HepG2 (cell line): ENCODE results near the gene MADCAM1. TPM values are rescaled to one million over a fixed set of nuclear protein-coding genes. Genes with fewer than 3 reads are reported as not detected.

Source experiments
- ATAC-seq: fragments of 200-7000 bp; cut with Tn5 transposase; 3 replicates; pipeline ENCODE4 v1.9.1; 2020; ENCODE audit warnings: mild to moderate bottlenecking, moderate library complexity
- BruUV-seq: library from RNA; stranded (reverse); fragments of 400-500 nt; replicated peaks from 2 replicates; lab custom pipeline; 2021; lab: Mats Ljungman, UMichigan
- CTCF ChIA-PET: fragments of 300-600 bp; formaldehyde crosslinking; extraction: SDS; loops from one replicate; lab custom pipeline; 2021; ENCODE audit warnings: low total read pairs, inconsistent platforms, low intra/inter-chr PET ratio; lab: Yijun Ruan, JAX
- POLR2A ChIA-PET: fragments of 350-600 bp; sonication (Branson Sonifier 250); formaldehyde crosslinking; loops from one replicate; lab custom pipeline; 2020; ENCODE audit warnings: antibody characterized with exemption, inconsistent platforms; lab: Yijun Ruan, JAX
- DNase-seq: peaks from one replicate; pipeline ENCODE4 v3.0.0-alpha.2; 2015; ENCODE audit warnings: low spot score
- FAIRE-seq: peaks from 3 replicates; lab custom pipeline; 2011; peaks lifted over from hg19 to GRCh38; lab: Jason Lieb, UNC
- H2AFZ ChIP-seq: one replicate; pipeline ENCODE4 v1.6.1; 2011; ENCODE audit warnings: low read length, inconsistent platforms
- H3K27ac ChIP-seq: fragments of 300-600 bp; 3 replicates; pipeline ENCODE4 v1.8.0; 2011; ENCODE audit warnings: mixed run types, mild to moderate bottlenecking, mixed read lengths, low read length, inconsistent platforms; ENCODE audit not compliant: insufficient read depth; ENCODE audit errors: extremely low read length
- H3K27me3 ChIP-seq, 2 experiments: fragments of 200-600 bp in 1 of 2; 2 replicates in 1 of 2; 3 replicates in 1 of 2; pipeline versions ENCODE4 v1.6.0 to v1.8.0; 2011; ENCODE audit warnings: low read length in 2 of 2, mild to moderate bottlenecking in 2 of 2, moderate library complexity in 2 of 2, inconsistent platforms in 1 of 2; ENCODE audit not compliant: insufficient read depth in 2 of 2, control insufficient read depth in 1 of 2
- H3K36me3 ChIP-seq, 2 experiments: fragments of 200-600 bp in 1 of 2; replicated peaks in 1 of 2; 2 replicates in 1 of 2; 3 replicates in 1 of 2; pipeline versions ENCODE4 v1.5.1 to v1.8.0; 2011; ENCODE audit warnings: low read length in 2 of 2, inconsistent platforms in 1 of 2; ENCODE audit not compliant: insufficient read depth in 2 of 2, control insufficient read depth in 1 of 2
- H3K4me1 ChIP-seq: 2 replicates; pipeline ENCODE4 v1.5.1; 2012; ENCODE audit warnings: low read length, inconsistent platforms; ENCODE audit not compliant: insufficient read depth
- H3K4me2 ChIP-seq: 2 replicates; pipeline ENCODE4 v1.6.0; 2011; ENCODE audit warnings: low read depth, low read length, inconsistent platforms
- H3K4me3 ChIP-seq, 3 experiments: fragments of 200-600 bp in 1 of 3; sonication (generic), shearing (Covaris generic) in 1 of 3; replicated peaks in 1 of 3; 2 replicates each; pipeline ENCODE4 v1.5.1; 2011 to 2016; ENCODE audit warnings: low read length in 3 of 3, inconsistent platforms in 2 of 3, low read depth in 2 of 3, mild to moderate bottlenecking in 2 of 3, control low read depth in 1 of 3, mixed read lengths in 1 of 3; ENCODE audit not compliant: insufficient read depth in 1 of 3
- H3K79me2 ChIP-seq: one replicate; pipeline ENCODE4 v1.6.1; 2011; ENCODE audit warnings: low read length, inconsistent platforms; ENCODE audit not compliant: insufficient read depth
- H3K9ac ChIP-seq: 2 replicates; pipeline ENCODE4 v1.6.0; 2011; ENCODE audit warnings: mild to moderate bottlenecking, low read depth, low read length, inconsistent platforms; ENCODE audit not compliant: insufficient read depth
- H3K9me3 ChIP-seq: 2 replicates; pipeline ENCODE4 v1.5.1; 2012; ENCODE audit warnings: mild to moderate bottlenecking, low read length
- H4K20me1 ChIP-seq: 2 replicates; pipeline ENCODE4 v1.6.0; 2011; ENCODE audit warnings: inconsistent platforms, mild to moderate bottlenecking, low read length, moderate library complexity; ENCODE audit not compliant: insufficient read depth
- SUZ12 ChIP-seq: fragments of 150-350 bp; IDR thresholded peaks from 2 replicates; pipeline ENCODE4 v1.6.1; 2014; ENCODE audit warnings: low read depth, low read length
- ZNF256 ChIP-seq: sonication (generic); formaldehyde crosslinking; conservative IDR thresholded peaks from 2 replicates; pipeline ENCODE4 v1.4.0; 2020; ENCODE audit warnings: missing genetic modification reagents
- WGBS: methylation state at CpG from one replicate; pipeline ENCODE4 v1.1.6; 2017; ENCODE audit warnings: low lambda C conversion rate; 5-methylcytosine and 5-hydroxymethylcytosine counted together
- in situ Hi-C: cut with HindIII; loops from 2 replicates; pipeline ENCODE4 v1.10.0; 2017; ENCODE audit warnings: low pct_unique_long_range_greater_than_20kb; ENCODE audit not compliant: extremely low pct_ligation_motif_present
- intact Hi-C: fragments of 100-400 bp; cut with micrococcal nuclease; formaldehyde crosslinking; loops from one replicate; pipeline ENCODE4 v1.10.0; 2022; ENCODE audit not compliant: unreplicated experiment
- polyA plus RNA-seq, 8 experiments: library from polyadenylated mRNA; depleted of rRNA in 3 of 8; stranded (reverse) in 7 of 8; unstranded in 1 of 8; fragments of >200 nt; fragmentation: Illumina TruSeq in 4 of 8; extraction: Trizol in 4 of 8; gene quantifications; 2 replicates each; pipeline versions ENCODE4 v1.2.1 to v1.2.3, GENCODE V29; 2011 to 2016; ENCODE audit warnings: low read depth in 4 of 8, missing spikeins in 1 of 8, mixed read lengths in 1 of 8; ENCODE audit not compliant: insufficient read depth in 1 of 8
- total RNA-seq, 5 experiments: library from RNA; depleted of rRNA; stranded (reverse); fragments of >200 nt; fragmentation: Illumina TruSeq; extraction: Trizol; gene quantifications; 2 replicates each; pipeline ENCODE4 v1.2.3, GENCODE V29; 2016; ENCODE audit warnings: low read depth in 1 of 5
- TF ChIP-seq, protein P1 (sequence below): sonication (generic); formaldehyde crosslinking; IDR thresholded peaks from 2 replicates; pipeline ENCODE4 v1.8.0; 2022; ENCODE audit warnings: low read depth, missing genetic modification reagents
- TF ChIP-seq, protein P2 (sequence below): sonication (generic); formaldehyde crosslinking; IDR thresholded peaks from 2 replicates; pipeline ENCODE4 v1.9.0; 2022; ENCODE audit warnings: missing genetic modification reagents, mild to moderate bottlenecking, borderline replicate concordance
- TF ChIP-seq, protein P3 (sequence below): sonication (generic); formaldehyde crosslinking; IDR thresholded peaks from 2 replicates; pipeline ENCODE4 v1.9.0; 2021; ENCODE audit warnings: mild to moderate bottlenecking, missing genetic modification reagents
- TF ChIP-seq, protein P4 (sequence below): IDR thresholded peaks from 2 replicates; pipeline ENCODE4 v1.6.1; 2012; ENCODE audit warnings: low read length, improper control_type of control experiment

The MADCAM1 gene
- total and polyA plus RNA-seq, 2 of the 13 experiments (the other 11 are each of a cell fraction or from before 2014, with no cell fraction given): 0.29 to 0.33 TPM

DNA sequence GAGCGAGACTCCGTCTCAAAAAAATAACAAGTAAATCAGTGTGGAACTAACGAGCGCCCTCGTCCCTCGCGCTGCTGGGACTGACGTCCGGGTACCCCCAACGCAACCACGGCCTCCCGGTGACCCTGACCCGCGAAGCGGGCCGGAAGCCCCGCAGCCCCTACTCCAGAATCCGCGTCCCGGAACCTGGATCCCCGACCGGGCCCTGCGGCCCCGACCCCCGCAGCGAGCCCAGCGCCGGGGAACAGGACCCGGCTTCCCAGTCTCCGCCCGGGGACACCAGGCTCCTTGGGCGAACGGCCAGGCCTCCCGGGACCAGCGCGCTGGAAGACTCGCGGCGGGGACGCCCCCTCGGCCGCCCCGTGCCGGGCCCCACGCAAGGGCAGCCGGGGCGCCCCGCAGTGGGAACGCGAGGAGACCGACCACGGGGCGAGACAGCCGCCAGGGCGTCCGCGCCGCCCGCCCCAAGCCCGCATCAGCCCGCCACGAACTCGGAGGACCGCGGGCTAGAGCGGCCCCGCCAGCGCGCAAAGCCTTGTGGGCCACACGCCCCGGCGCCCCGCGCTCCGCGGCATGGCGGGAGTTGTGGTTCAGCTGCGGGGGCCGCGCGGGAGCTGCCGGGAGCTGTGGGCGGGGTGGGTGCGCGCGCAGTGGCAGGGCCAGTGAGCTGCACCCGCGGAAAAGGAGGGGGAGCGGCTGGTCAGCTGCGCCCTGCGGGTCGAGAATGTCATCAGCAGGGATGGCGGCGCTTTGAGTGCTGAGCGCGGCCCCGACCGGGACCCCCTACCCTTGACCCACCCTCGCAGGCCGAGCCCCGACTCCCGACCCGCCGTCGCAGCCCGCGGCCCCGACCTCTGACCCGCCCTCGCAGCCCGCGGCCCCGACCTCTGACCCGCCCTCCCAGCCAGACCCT is 7.5 kb upstream of the MADCAM1 start:
- Histone ChIP-seq H3K4me3 (peak overlapping the region; percentile 92 to 94 (median 93)), H3K9ac (peak overlapping the region; percentile 97), H3K9me3 (no peaks in the 10 kb centered on the region), H3K36me3 (no peaks in the 10 kb centered on the region), H4K20me1 (no peaks in the 10 kb centered on the region), H3K79me2 (peaks cover 3% of the 10 kb centered on the region), H3K27ac (peak overlapping the region; percentile 99), H3K27me3 (no peaks in the 10 kb centered on the region), H2AFZ (no peak overlapping the region), H3K4me1 (peaks cover 57% of the 10 kb centered on the region), H3K4me2 (peak overlapping the region; percentile 84)
- ATAC-seq (peak; percentile 79), DNase-seq (peak; percentile 82), FAIRE-seq (no peak)
- in situ Hi-C loops: no loop called here
- ChIA-PET POLR2A (interaction anchor here (0.6 to 2.1 kb wide), 7 partner anchors 9 to 42 kb away, joined by 3 to 19 read pairs (median 6); partner anchors contain the start of gene CDC34), CTCF (no interaction called here)
- intact Hi-C loops: no loop called here
- TSS peak; percentile 71 for BruUV-seq
- WGBS: 12% methylated on average over 15 of the region's 114 CpGs
- TF ChIP-seq ZNF256 (CRISPR knock-in tag) (no peak), SUZ12 (peak; percentile 88)
- TF ChIP-seq, protein P1, sequence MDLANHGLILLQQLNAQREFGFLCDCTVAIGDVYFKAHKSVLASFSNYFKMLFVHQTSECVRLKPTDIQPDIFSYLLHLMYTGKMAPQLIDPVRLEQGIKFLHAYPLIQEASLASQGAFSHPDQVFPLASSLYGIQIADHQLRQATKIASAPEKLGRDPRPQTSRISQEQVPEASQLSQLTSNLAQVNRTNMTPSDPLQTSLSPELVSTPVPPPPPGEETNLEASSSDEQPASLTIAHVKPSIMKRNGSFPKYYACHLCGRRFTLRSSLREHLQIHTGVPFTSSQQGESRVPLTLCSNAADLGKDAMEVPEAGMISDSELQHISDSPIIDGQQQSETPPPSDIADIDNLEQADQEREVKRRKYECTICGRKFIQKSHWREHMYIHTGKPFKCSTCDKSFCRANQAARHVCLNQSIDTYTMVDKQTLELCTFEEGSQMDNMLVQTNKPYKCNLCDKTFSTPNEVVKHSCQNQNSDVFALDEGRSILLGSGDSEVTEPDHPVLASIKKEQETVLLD (CRISPR knock-in tag): peak; percentile 96
- TF ChIP-seq, protein P2, sequence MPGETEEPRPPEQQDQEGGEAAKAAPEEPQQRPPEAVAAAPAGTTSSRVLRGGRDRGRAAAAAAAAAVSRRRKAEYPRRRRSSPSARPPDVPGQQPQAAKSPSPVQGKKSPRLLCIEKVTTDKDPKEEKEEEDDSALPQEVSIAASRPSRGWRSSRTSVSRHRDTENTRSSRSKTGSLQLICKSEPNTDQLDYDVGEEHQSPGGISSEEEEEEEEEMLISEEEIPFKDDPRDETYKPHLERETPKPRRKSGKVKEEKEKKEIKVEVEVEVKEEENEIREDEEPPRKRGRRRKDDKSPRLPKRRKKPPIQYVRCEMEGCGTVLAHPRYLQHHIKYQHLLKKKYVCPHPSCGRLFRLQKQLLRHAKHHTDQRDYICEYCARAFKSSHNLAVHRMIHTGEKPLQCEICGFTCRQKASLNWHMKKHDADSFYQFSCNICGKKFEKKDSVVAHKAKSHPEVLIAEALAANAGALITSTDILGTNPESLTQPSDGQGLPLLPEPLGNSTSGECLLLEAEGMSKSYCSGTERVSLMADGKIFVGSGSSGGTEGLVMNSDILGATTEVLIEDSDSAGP (CRISPR knock-in tag): peak; percentile 62; the same call in 1 of the 2 replicates
- TF ChIP-seq, protein P3, sequence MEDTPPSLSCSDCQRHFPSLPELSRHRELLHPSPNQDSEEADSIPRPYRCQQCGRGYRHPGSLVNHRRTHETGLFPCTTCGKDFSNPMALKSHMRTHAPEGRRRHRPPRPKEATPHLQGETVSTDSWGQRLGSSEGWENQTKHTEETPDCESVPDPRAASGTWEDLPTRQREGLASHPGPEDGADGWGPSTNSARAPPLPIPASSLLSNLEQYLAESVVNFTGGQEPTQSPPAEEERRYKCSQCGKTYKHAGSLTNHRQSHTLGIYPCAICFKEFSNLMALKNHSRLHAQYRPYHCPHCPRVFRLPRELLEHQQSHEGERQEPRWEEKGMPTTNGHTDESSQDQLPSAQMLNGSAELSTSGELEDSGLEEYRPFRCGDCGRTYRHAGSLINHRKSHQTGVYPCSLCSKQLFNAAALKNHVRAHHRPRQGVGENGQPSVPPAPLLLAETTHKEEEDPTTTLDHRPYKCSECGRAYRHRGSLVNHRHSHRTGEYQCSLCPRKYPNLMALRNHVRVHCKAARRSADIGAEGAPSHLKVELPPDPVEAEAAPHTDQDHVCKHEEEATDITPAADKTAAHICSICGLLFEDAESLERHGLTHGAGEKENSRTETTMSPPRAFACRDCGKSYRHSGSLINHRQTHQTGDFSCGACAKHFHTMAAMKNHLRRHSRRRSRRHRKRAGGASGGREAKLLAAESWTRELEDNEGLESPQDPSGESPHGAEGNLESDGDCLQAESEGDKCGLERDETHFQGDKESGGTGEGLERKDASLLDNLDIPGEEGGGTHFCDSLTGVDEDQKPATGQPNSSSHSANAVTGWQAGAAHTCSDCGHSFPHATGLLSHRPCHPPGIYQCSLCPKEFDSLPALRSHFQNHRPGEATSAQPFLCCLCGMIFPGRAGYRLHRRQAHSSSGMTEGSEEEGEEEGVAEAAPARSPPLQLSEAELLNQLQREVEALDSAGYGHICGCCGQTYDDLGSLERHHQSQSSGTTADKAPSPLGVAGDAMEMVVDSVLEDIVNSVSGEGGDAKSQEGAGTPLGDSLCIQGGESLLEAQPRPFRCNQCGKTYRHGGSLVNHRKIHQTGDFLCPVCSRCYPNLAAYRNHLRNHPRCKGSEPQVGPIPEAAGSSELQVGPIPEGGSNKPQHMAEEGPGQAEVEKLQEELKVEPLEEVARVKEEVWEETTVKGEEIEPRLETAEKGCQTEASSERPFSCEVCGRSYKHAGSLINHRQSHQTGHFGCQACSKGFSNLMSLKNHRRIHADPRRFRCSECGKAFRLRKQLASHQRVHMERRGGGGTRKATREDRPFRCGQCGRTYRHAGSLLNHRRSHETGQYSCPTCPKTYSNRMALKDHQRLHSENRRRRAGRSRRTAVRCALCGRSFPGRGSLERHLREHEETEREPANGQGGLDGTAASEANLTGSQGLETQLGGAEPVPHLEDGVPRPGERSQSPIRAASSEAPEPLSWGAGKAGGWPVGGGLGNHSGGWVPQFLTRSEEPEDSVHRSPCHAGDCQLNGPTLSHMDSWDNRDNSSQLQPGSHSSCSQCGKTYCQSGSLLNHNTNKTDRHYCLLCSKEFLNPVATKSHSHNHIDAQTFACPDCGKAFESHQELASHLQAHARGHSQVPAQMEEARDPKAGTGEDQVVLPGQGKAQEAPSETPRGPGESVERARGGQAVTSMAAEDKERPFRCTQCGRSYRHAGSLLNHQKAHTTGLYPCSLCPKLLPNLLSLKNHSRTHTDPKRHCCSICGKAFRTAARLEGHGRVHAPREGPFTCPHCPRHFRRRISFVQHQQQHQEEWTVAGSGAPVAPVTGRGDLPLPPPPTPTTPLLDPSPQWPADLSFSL: no peak
- TF ChIP-seq, protein P4, sequence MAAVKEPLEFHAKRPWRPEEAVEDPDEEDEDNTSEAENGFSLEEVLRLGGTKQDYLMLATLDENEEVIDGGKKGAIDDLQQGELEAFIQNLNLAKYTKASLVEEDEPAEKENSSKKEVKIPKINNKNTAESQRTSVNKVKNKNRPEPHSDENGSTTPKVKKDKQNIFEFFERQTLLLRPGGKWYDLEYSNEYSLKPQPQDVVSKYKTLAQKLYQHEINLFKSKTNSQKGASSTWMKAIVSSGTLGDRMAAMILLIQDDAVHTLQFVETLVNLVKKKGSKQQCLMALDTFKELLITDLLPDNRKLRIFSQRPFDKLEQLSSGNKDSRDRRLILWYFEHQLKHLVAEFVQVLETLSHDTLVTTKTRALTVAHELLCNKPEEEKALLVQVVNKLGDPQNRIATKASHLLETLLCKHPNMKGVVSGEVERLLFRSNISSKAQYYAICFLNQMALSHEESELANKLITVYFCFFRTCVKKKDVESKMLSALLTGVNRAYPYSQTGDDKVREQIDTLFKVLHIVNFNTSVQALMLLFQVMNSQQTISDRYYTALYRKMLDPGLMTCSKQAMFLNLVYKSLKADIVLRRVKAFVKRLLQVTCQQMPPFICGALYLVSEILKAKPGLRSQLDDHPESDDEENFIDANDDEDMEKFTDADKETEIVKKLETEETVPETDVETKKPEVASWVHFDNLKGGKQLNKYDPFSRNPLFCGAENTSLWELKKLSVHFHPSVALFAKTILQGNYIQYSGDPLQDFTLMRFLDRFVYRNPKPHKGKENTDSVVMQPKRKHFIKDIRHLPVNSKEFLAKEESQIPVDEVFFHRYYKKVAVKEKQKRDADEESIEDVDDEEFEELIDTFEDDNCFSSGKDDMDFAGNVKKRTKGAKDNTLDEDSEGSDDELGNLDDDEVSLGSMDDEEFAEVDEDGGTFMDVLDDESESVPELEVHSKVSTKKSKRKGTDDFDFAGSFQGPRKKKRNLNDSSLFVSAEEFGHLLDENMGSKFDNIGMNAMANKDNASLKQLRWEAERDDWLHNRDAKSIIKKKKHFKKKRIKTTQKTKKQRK: no peak
